ENCODE results near the gene HOOK1. TPM values are rescaled to one million over a fixed set of nuclear protein-coding genes. Genes with fewer than 3 reads are reported as not detected.

Gene HOOK1
- total and polyA plus RNA-seq, 2 experiments from 2014 or later: 27.4 to 27.6 TPM

- H3F3A ChIP-seq (replicated peaks; ENCODE audit: low read depth): no peaks in the 10 kb centered on the region
- H3K4me3 Mint-ChIP-seq: no peak overlapping the region
- no peaks in the 10 kb centered on the region for H3K79me2 ChIP-seq (replicated peaks; ENCODE audit: insufficient read depth)
- no peaks in the 10 kb centered on the region for H3K36me3 ChIP-seq (ENCODE audit: insufficient read depth)
- H3K9me2 ChIP-seq (ENCODE audit: insufficient read depth): no peaks in the 10 kb centered on the region
- no peak overlapping the region for H3K27ac Mint-ChIP-seq
- H3K27me3 Mint-ChIP-seq (ENCODE audit: insufficient read depth, low read depth, poor library complexity): peaks cover 6% of the 10 kb centered on the region
- no peaks in the 10 kb centered on the region for H3K4me1 ChIP-seq (ENCODE audit: insufficient read depth)
- H3K27ac ChIP-seq (ENCODE audit: low read depth): no peak overlapping the region
- H3K4me2 ChIP-seq: no peak overlapping the region
- H3K27me3 ChIP-seq (ENCODE audit: insufficient read depth): no peaks in the 10 kb centered on the region
- no peak overlapping the region for H3K4me3 ChIP-seq
- no peaks in the 10 kb centered on the region for H3K4me1 Mint-ChIP-seq
- ATAC-seq: no peak
- H3K9me3 Mint-ChIP-seq: peaks cover 21% of the 10 kb centered on the region
- H2AFZ ChIP-seq: no peak overlapping the region
- TF ChIP-seq, protein P1, sequence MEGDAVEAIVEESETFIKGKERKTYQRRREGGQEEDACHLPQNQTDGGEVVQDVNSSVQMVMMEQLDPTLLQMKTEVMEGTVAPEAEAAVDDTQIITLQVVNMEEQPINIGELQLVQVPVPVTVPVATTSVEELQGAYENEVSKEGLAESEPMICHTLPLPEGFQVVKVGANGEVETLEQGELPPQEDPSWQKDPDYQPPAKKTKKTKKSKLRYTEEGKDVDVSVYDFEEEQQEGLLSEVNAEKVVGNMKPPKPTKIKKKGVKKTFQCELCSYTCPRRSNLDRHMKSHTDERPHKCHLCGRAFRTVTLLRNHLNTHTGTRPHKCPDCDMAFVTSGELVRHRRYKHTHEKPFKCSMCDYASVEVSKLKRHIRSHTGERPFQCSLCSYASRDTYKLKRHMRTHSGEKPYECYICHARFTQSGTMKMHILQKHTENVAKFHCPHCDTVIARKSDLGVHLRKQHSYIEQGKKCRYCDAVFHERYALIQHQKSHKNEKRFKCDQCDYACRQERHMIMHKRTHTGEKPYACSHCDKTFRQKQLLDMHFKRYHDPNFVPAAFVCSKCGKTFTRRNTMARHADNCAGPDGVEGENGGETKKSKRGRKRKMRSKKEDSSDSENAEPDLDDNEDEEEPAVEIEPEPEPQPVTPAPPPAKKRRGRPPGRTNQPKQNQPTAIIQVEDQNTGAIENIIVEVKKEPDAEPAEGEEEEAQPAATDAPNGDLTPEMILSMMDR (conservative IDR thresholded peaks at IDR 0.05; ENCODE audit: low read depth in 2 of 2): no peak
- TF ChIP-seq JUNB (IDR thresholded peaks at IDR 0.05; ENCODE audit: unreplicated experiment) (no peak), REST (IDR thresholded peaks at IDR 0.05; ENCODE audit: unreplicated experiment) (no peak), CREB1 (CRISPR knock-in tag; IDR thresholded peaks at IDR 0.05; ENCODE audit: low read depth) (no peak), EZH2 (IDR thresholded peaks at IDR 0.05; ENCODE audit: low read depth, unreplicated experiment) (no peak), POLR2AphosphoS5 (IDR thresholded peaks at IDR 0.05; ENCODE audit: low read depth) (no peak), ZNF114 (CRISPR knock-in tag; IDR thresholded peaks at IDR 0.05) (no peak), NANOG (IDR thresholded peaks at IDR 0.05; ENCODE audit: borderline replicate concordance) (no peak), ZNF331 (CRISPR knock-in tag; IDR thresholded peaks at IDR 0.05; ENCODE audit: low read depth) (no peak), ZNF462 (CRISPR knock-in tag; IDR thresholded peaks at IDR 0.05) (no peak), EZH2phosphoT487 (IDR thresholded peaks at IDR 0.05; ENCODE audit: unreplicated experiment) (no peak)
- H4K20me1 ChIP-seq (replicated peaks; ENCODE audit: insufficient read depth): no peaks in the 10 kb centered on the region
- H3K36me3 Mint-ChIP-seq (ENCODE audit: low read depth): peaks cover 16% of the 10 kb centered on the region
- DNase-seq (ENCODE audit: low spot score): no peak
Observed at GRCh38 chr1:59885160-59885832, 70.5 kb downstream of the HOOK1 start.

Data from GM23338 (cell line).